Activated CD4-positive, alpha-beta memory T cell treated with anti-CD3 and anti-CD28 coated beads for 36 hours (primary cell): ENCODE results near the gene KCNE2. TPM values are rescaled to one million over a fixed set of nuclear protein-coding genes. Genes with fewer than 3 reads are reported as not detected.

Source experiments
- CTCF ChIA-PET: fragments of 350-600 bp; sonication (Branson Sonifier 250); formaldehyde crosslinking; loops from one replicate; lab custom pipeline; 2021; ENCODE audit warnings: antibody characterized with exemption, inconsistent platforms; lab: Charles Lee
- POLR2A ChIA-PET: fragments of 350-600 bp; sonication (Branson Sonifier 250); formaldehyde crosslinking; loops from one replicate; lab custom pipeline; 2021; ENCODE audit warnings: antibody characterized with exemption; lab: Charles Lee
- DNase-seq: peaks from one replicate; pipeline ENCODE4 v3.0.0-alpha.2; 2020
- H3K27ac Mint-ChIP-seq: one replicate; pipeline ENCODE4 v1.8.0; 2021; ENCODE audit warnings: mixed read lengths
- H3K27me3 Mint-ChIP-seq: one replicate; pipeline ENCODE4 v1.8.0; 2021; ENCODE audit warnings: mixed read lengths
- H3K36me3 Mint-ChIP-seq: one replicate; pipeline ENCODE4 v1.8.0; 2021; ENCODE audit warnings: mixed read lengths
- H3K4me1 Mint-ChIP-seq: one replicate; pipeline ENCODE4 v1.8.0; 2021; ENCODE audit warnings: low read depth, mixed read lengths
- H3K4me3 Mint-ChIP-seq: one replicate; pipeline ENCODE4 v1.8.0; 2021; ENCODE audit warnings: mild to moderate bottlenecking, mixed read lengths
- H3K9me3 Mint-ChIP-seq: one replicate; pipeline ENCODE4 v1.8.0; 2021; ENCODE audit warnings: mixed read lengths
- intact Hi-C: fragments of 100-400 bp; cut with micrococcal nuclease; formaldehyde crosslinking; loops from one replicate; pipeline ENCODE4 v1.15.1; 2023
- total RNA-seq, 2 experiments: library from RNA; stranded (reverse); gene quantifications; one replicate each; pipeline ENCODE4 v1.2.3, GENCODE V29; 2021

The KCNE2 gene
- not detected for total RNA-seq

- intact Hi-C loops: no loop called here
- ChIA-PET CTCF (interaction anchor here (0.6 to 5.1 kb wide), 5 partner anchors 239 to 440 kb away, joined by 3 to 53 read pairs (median 19); no protein-coding TSS in a partner anchor), POLR2A (no interaction called here)
- H3K27ac Mint-ChIP-seq: no peak within 1 kb of the TSS
- H3K9me3 Mint-ChIP-seq: peaks cover 2% of the 10 kb centered on the region
- H3K27me3 Mint-ChIP-seq: peaks cover 11% of the 10 kb centered on the region
- H3K4me3 Mint-ChIP-seq: no peak within 1 kb of the TSS
- no peak for DNase-seq
- H3K36me3 Mint-ChIP-seq: no peaks in the 10 kb centered on the region
- H3K4me1 Mint-ChIP-seq: peaks cover 5% of the 10 kb centered on the region
Measured at GRCh38 chr21:34363733-34364132, at the start of gene KCNE2. Gene KCNE2 (plus strand): TSS chr21:34364006. CDS start chr21:34370479, 6,473 bp downstream.

GRCh38 chr21:34319585-34319984 lies 44.2 kb upstream of the KCNE2 start:
- intact Hi-C loops: no loop called here
- ChIA-PET CTCF (no interaction called here), POLR2A (no interaction called here)
- Mint-ChIP-seq H3K4me3 (no peak overlapping the region), H3K9me3 (peaks cover 3% of the 10 kb centered on the region), H3K27me3 (peaks cover 7% of the 10 kb centered on the region), H3K36me3 (no peaks in the 10 kb centered on the region), H3K27ac (no peak overlapping the region), H3K4me1 (peaks cover 2% of the 10 kb centered on the region)
- DNase-seq: no peak

GRCh38 chr21:34320011-34320410 lies 43.8 kb upstream of the KCNE2 start:
- no peak overlapping the region for H3K27ac Mint-ChIP-seq
- no peaks in the 10 kb centered on the region for H3K36me3 Mint-ChIP-seq
- H3K27me3 Mint-ChIP-seq: peaks cover 6% of the 10 kb centered on the region
- CTCF ChIA-PET: no interaction called here
- H3K9me3 Mint-ChIP-seq: peaks cover 3% of the 10 kb centered on the region
- POLR2A ChIA-PET: no interaction called here
- intact Hi-C loops: no loop called here
- DNase-seq: no peak
- H3K4me3 Mint-ChIP-seq: no peak overlapping the region
- peaks cover 2% of the 10 kb centered on the region for H3K4me1 Mint-ChIP-seq

- no peak overlapping the region for H3K27ac Mint-ChIP-seq
- H3K36me3 Mint-ChIP-seq: no peaks in the 10 kb centered on the region
- intact Hi-C loops: no loop called here
- no peak for DNase-seq
- H3K27me3 Mint-ChIP-seq: no peaks in the 10 kb centered on the region
- H3K9me3 Mint-ChIP-seq: no peaks in the 10 kb centered on the region
- no peaks in the 10 kb centered on the region for H3K4me1 Mint-ChIP-seq
- no peak overlapping the region for H3K4me3 Mint-ChIP-seq
- CTCF ChIA-PET: interaction anchor here (0.7 kb wide), 1 partner anchor 18 kb away, joined by 3 read pairs; no protein-coding TSS in a partner anchor
- POLR2A ChIA-PET: no interaction called here
Measured at GRCh38 chr21:34330055-34330454, 33.8 kb upstream of the KCNE2 start.

- ChIA-PET POLR2A (no interaction called here), CTCF (interaction anchor here (1.3 to 1.6 kb wide), 2 partner anchors 17 to 407 kb away, joined by 3 to 5 read pairs; no protein-coding TSS in a partner anchor)
- Mint-ChIP-seq H3K4me1 (no peaks in the 10 kb centered on the region), H3K4me3 (no peak overlapping the region), H3K9me3 (no peaks in the 10 kb centered on the region), H3K27ac (no peak overlapping the region), H3K36me3 (no peaks in the 10 kb centered on the region), H3K27me3 (no peaks in the 10 kb centered on the region)
- no peak for DNase-seq
- intact Hi-C loops: no loop called here
Measured at GRCh38 chr21:34331726-34332125, 32.1 kb upstream of the KCNE2 start.

GRCh38 chr21:34332347-34332746 lies 31.5 kb upstream of the KCNE2 start:
- intact Hi-C loops: no loop called here
- CTCF ChIA-PET: interaction anchor here (0.9 kb wide), 1 partner anchor 15 kb away, joined by 3 read pairs; no protein-coding TSS in a partner anchor
- Mint-ChIP-seq H3K4me1 (no peaks in the 10 kb centered on the region), H3K9me3 (no peaks in the 10 kb centered on the region), H3K27ac (no peak overlapping the region), H3K27me3 (no peaks in the 10 kb centered on the region), H3K36me3 (no peaks in the 10 kb centered on the region), H3K4me3 (no peak overlapping the region)
- POLR2A ChIA-PET: no interaction called here
- DNase-seq: no peak

GRCh38 chr21:34333121-34333739 lies 30.6 kb upstream of the KCNE2 start:
- Mint-ChIP-seq H3K9me3 (no peaks in the 10 kb centered on the region), H3K36me3 (no peaks in the 10 kb centered on the region), H3K27me3 (no peaks in the 10 kb centered on the region), H3K4me3 (no peak overlapping the region), H3K27ac (no peak overlapping the region), H3K4me1 (no peaks in the 10 kb centered on the region)
- no peak for DNase-seq
- intact Hi-C loops: no loop called here
- ChIA-PET CTCF (interaction anchor here (0.9 kb wide), 1 partner anchor 14 kb away, joined by 3 read pairs; no protein-coding TSS in a partner anchor), POLR2A (no interaction called here)

GRCh38 chr21:34335316-34335715 lies 28.5 kb upstream of the KCNE2 start:
- Mint-ChIP-seq H3K9me3 (no peaks in the 10 kb centered on the region), H3K4me1 (peaks cover 3% of the 10 kb centered on the region), H3K27ac (no peak overlapping the region), H3K27me3 (no peaks in the 10 kb centered on the region), H3K4me3 (no peak overlapping the region), H3K36me3 (no peaks in the 10 kb centered on the region)
- intact Hi-C loops: no loop called here
- DNase-seq: no peak
- ChIA-PET CTCF (interaction anchor here (0.7 to 1.4 kb wide), 3 partner anchors 12 to 411 kb away, joined by 3 to 6 read pairs (median 4); no protein-coding TSS in a partner anchor), POLR2A (no interaction called here)

GRCh38 chr21:34336245-34336644 lies 27.6 kb upstream of the KCNE2 start:
- Mint-ChIP-seq H3K4me1 (peaks cover 6% of the 10 kb centered on the region), H3K36me3 (no peaks in the 10 kb centered on the region), H3K27me3 (no peaks in the 10 kb centered on the region), H3K27ac (no peak overlapping the region), H3K4me3 (no peak overlapping the region), H3K9me3 (no peaks in the 10 kb centered on the region)
- CTCF ChIA-PET: interaction anchor here (1.9 to 2.2 kb wide), 2 partner anchors 11 to 412 kb away, joined by 5 to 9 read pairs; no protein-coding TSS in a partner anchor
- POLR2A ChIA-PET: no interaction called here
- no peak for DNase-seq
- intact Hi-C loops: no loop called here

GRCh38 chr21:34336756-34337391 lies 26.9 kb upstream of the KCNE2 start:
- H3K27ac Mint-ChIP-seq: no peak overlapping the region

GRCh38 chr21:34337741-34338140 lies 26.1 kb upstream of the KCNE2 start:
- Mint-ChIP-seq H3K4me1 (peaks cover 6% of the 10 kb centered on the region), H3K36me3 (no peaks in the 10 kb centered on the region), H3K4me3 (no peak overlapping the region), H3K27me3 (peaks cover 1% of the 10 kb centered on the region), H3K9me3 (no peaks in the 10 kb centered on the region), H3K27ac (no peak overlapping the region)
- ChIA-PET POLR2A (no interaction called here), CTCF (interaction anchor here (0.6 to 2.2 kb wide), 2 partner anchors 10 to 17 kb away, joined by 3 to 9 read pairs; no protein-coding TSS in a partner anchor)
- DNase-seq: no peak
- intact Hi-C loops: no loop called here

More at GRCh38 chr21:34336756-34337391, 26.9 kb upstream of the KCNE2 start:
- Mint-ChIP-seq H3K9me3 (no peaks in the 10 kb centered on the region), H3K27me3 (peaks cover under 1% of the 10 kb centered on the region), H3K4me1 (peaks cover 6% of the 10 kb centered on the region), H3K36me3 (no peaks in the 10 kb centered on the region), H3K4me3 (no peak overlapping the region)
- DNase-seq: no peak
- POLR2A ChIA-PET: no interaction called here
- CTCF ChIA-PET: interaction anchor here (0.6 to 2.2 kb wide), 3 partner anchors 11 to 413 kb away, joined by 3 to 9 read pairs (median 5); no protein-coding TSS in a partner anchor
- intact Hi-C loops: no loop called here

- H3K27ac Mint-ChIP-seq: no peak overlapping the region
- DNase-seq: no peak
- no peaks in the 10 kb centered on the region for H3K9me3 Mint-ChIP-seq
- no peaks in the 10 kb centered on the region for H3K36me3 Mint-ChIP-seq
- ChIA-PET POLR2A (no interaction called here), CTCF (interaction anchor here (2.2 kb wide), 1 partner anchor 9 kb away, joined by 9 read pairs; no protein-coding TSS in a partner anchor)
- peaks cover 1% of the 10 kb centered on the region for H3K27me3 Mint-ChIP-seq
- peaks cover 6% of the 10 kb centered on the region for H3K4me1 Mint-ChIP-seq
- intact Hi-C loops: no loop called here
- no peak overlapping the region for H3K4me3 Mint-ChIP-seq
Measured at GRCh38 chr21:34338226-34338625, 25.6 kb upstream of the KCNE2 start.
